ENCODE data around the gene GABBR2. TPM values are rescaled to one million over a fixed set of nuclear protein-coding genes. Genes with fewer than 3 reads are reported as not detected.
"Not testable (repeated sequence)": the region's sequence is repeated elsewhere in the genome, so short reads cannot be mapped to it uniquely, and the experiment has no call there.

Gene GABBR2
- total RNA-seq, 2 experiments from 2014 or later = not detected

GRCh38 chr9:98593354-98594253, 115.1 kb downstream of the GABBR2 start:
- Mint-ChIP-seq H3K9me3 (no peaks in the 10 kb centered on the region), H3K36me3 (no peaks in the 10 kb centered on the region), H3K27me3 (peaks cover 7% of the 10 kb centered on the region), H3K4me1 (ENCODE audit: low read depth) (no peaks in the 10 kb centered on the region), H3K27ac (no peak overlapping the region), H3K4me3 (no peak overlapping the region)
- intact Hi-C loops (cut with micrococcal nuclease) = no loop called here
- CTCF ChIA-PET = no interaction called here
- POLR2A ChIA-PET = no interaction called here
- DNase-seq = no peak

GRCh38 chr9:98591696-98592095, 117.0 kb downstream of the GABBR2 start:
- Mint-ChIP-seq H3K27ac (no peak overlapping the region), H3K27me3 (peaks cover 11% of the 10 kb centered on the region), H3K36me3 (no peaks in the 10 kb centered on the region), H3K4me1 (ENCODE audit: low read depth) (no peaks in the 10 kb centered on the region), H3K9me3 (no peaks in the 10 kb centered on the region), H3K4me3 (no peak overlapping the region)
- ChIA-PET POLR2A (no interaction called here), CTCF (no interaction called here)
- intact Hi-C loops (cut with micrococcal nuclease) = no loop called here
- DNase-seq = no peak

- DNase-seq = no peak
- ChIA-PET CTCF (no interaction called here), POLR2A (no interaction called here)
- H3K27me3 Mint-ChIP-seq = peaks cover 11% of the 10 kb centered on the region
- H3K27ac Mint-ChIP-seq = no peak overlapping the region
- intact Hi-C loops (cut with micrococcal nuclease) = no loop called here
- no peaks in the 10 kb centered on the region for H3K36me3 Mint-ChIP-seq
- no peak overlapping the region for H3K4me3 Mint-ChIP-seq
- no peaks in the 10 kb centered on the region for H3K9me3 Mint-ChIP-seq
- no peaks in the 10 kb centered on the region for H3K4me1 Mint-ChIP-seq (ENCODE audit: low read depth)
Measured at GRCh38 chr9:98590101-98590500, 118.6 kb downstream of the GABBR2 start.

DNA sequence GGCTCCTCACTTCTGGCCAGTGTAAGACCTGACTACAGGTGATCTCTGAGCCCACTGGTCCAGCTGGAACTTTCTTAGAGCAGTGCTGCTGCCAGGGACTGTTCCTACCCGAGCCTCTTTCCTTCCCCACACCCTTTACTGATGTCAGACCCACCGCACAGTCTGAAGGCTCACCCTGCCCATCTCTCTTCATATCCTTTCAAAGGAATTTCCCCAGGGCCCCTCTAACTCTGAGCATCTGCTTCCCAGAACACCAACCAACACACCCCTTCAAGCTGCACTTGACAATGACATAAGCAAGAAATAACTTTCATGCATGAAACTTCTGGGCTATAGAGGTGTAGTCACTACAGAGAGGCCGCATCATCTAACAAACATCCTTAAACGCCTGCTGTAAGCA, 119.6 kb downstream of the GABBR2 start:
- no peaks in the 10 kb centered on the region for H3K36me3 Mint-ChIP-seq
- DNase-seq = no peak
- no peak overlapping the region for H3K27ac Mint-ChIP-seq
- ChIA-PET POLR2A (no interaction called here), CTCF (no interaction called here)
- intact Hi-C loops (cut with micrococcal nuclease) = no loop called here
- no peaks in the 10 kb centered on the region for H3K4me1 Mint-ChIP-seq (ENCODE audit: low read depth)
- no peak overlapping the region for H3K4me3 Mint-ChIP-seq
- no peaks in the 10 kb centered on the region for H3K9me3 Mint-ChIP-seq
- peaks cover 15% of the 10 kb centered on the region for H3K27me3 Mint-ChIP-seq

DNA sequence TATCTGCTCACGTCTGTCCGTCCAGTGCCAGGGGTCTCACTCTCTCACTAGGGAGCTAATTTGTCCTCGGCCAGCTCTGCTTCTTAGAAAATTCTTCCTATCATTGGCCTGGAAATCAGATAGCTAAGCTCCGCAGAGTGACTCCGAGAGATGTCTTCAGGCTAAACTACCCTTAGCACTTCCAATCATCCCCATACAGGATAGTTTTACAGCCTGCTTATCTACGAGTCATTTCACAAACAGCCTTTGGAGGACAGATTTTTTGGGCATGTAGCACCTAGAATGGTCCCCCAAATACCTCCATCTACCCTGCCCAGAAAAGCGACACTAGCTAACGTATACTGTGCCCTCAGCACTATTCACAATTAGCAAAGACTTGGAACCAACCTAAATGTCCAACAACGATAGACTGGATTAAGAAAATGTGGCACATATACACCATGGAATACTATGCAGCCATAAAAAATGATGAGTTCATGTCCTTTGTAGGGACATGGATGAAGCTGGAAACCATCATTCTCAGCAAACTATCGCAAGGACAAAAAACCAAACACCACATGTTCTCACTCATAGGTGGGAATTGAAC, 123.8 kb downstream of the GABBR2 start:
- H3K27me3 Mint-ChIP-seq = peaks cover 11% of the 10 kb centered on the region
- POLR2A ChIA-PET; H3K36me3 Mint-ChIP-seq; H3K4me1 Mint-ChIP-seq (ENCODE audit: low read depth); CTCF ChIA-PET; H3K27ac Mint-ChIP-seq; H3K4me3 Mint-ChIP-seq; DNase-seq; intact Hi-C loops (cut with micrococcal nuclease); H3K9me3 Mint-ChIP-seq: not testable (repeated sequence)

DNA sequence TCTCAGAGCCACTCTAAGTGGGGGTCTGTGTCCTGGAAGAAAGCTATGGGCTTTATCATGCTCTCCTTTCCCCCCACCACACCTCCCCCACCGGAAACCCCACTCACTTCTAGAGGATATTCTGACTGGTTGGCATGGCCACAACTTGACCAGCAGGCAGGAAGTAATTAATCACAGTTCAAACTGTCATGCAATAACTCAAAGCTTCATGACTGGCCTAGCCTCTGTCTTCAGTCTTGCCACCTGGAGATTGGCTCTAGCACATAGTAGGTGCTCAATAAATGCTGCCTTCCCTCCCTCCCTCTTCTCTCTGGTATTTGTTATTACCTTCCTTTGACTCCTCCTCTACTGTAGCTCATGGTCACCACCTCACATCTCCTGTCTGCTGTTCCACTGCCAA, 124.7 kb downstream of the GABBR2 start:
- no peaks in the 10 kb centered on the region for H3K4me1 Mint-ChIP-seq (ENCODE audit: low read depth)
- CTCF ChIA-PET = no interaction called here
- H3K9me3 Mint-ChIP-seq = no peaks in the 10 kb centered on the region
- H3K36me3 Mint-ChIP-seq = no peaks in the 10 kb centered on the region
- POLR2A ChIA-PET = no interaction called here
- intact Hi-C loops (cut with micrococcal nuclease) = no loop called here
- no peak overlapping the region for H3K4me3 Mint-ChIP-seq
- peak; percentile 25 for DNase-seq
- peaks cover 14% of the 10 kb centered on the region for H3K27me3 Mint-ChIP-seq
- H3K27ac Mint-ChIP-seq = no peak overlapping the region

- DNase-seq = no peak
- intact Hi-C loops (cut with micrococcal nuclease) = no loop called here
- ChIA-PET CTCF (no interaction called here), POLR2A (no interaction called here)
- Mint-ChIP-seq H3K36me3 (no peaks in the 10 kb centered on the region), H3K4me3 (no peak overlapping the region), H3K9me3 (no peaks in the 10 kb centered on the region), H3K27me3 (peaks cover 17% of the 10 kb centered on the region), H3K27ac (no peak overlapping the region), H3K4me1 (ENCODE audit: low read depth) (no peaks in the 10 kb centered on the region)
Measured at GRCh38 chr9:98583417-98583816, 125.3 kb downstream of the GABBR2 start.

- Mint-ChIP-seq H3K9me3 (no peaks in the 10 kb centered on the region), H3K27me3 (peaks cover 29% of the 10 kb centered on the region), H3K4me3 (no peak overlapping the region), H3K4me1 (ENCODE audit: low read depth) (peaks cover 5% of the 10 kb centered on the region), H3K27ac (no peak overlapping the region), H3K36me3 (no peaks in the 10 kb centered on the region)
- intact Hi-C loops (cut with micrococcal nuclease) = no loop called here
- DNase-seq = no peak
- ChIA-PET POLR2A (no interaction called here), CTCF (no interaction called here)
Measured at GRCh38 chr9:98580956-98581355, 127.8 kb downstream of the GABBR2 start.

GRCh38 chr9:98579700-98580099, 129.0 kb downstream of the GABBR2 start:
- DNase-seq = no peak
- intact Hi-C loops (cut with micrococcal nuclease) = no loop called here
- CTCF ChIA-PET = no interaction called here
- Mint-ChIP-seq H3K9me3 (no peaks in the 10 kb centered on the region), H3K4me1 (ENCODE audit: low read depth) (peaks cover 16% of the 10 kb centered on the region), H3K36me3 (no peaks in the 10 kb centered on the region), H3K4me3 (no peak overlapping the region), H3K27me3 (peaks cover 26% of the 10 kb centered on the region), H3K27ac (no peak overlapping the region)
- POLR2A ChIA-PET = no interaction called here

GRCh38 chr9:98577446-98577845, 131.3 kb downstream of the GABBR2 start:
- H3K27ac Mint-ChIP-seq = no peak overlapping the region
- intact Hi-C loops (cut with micrococcal nuclease) = no loop called here
- H3K9me3 Mint-ChIP-seq = no peaks in the 10 kb centered on the region
- no peak for DNase-seq
- peaks cover 25% of the 10 kb centered on the region for H3K27me3 Mint-ChIP-seq
- POLR2A ChIA-PET = no interaction called here
- CTCF ChIA-PET = no interaction called here
- H3K36me3 Mint-ChIP-seq = no peaks in the 10 kb centered on the region
- no peak overlapping the region for H3K4me3 Mint-ChIP-seq
- peaks cover 16% of the 10 kb centered on the region for H3K4me1 Mint-ChIP-seq (ENCODE audit: low read depth)

- Mint-ChIP-seq H3K36me3 (no peaks in the 10 kb centered on the region), H3K4me1 (ENCODE audit: low read depth) (peaks cover 16% of the 10 kb centered on the region), H3K27ac (no peak overlapping the region), H3K9me3 (no peaks in the 10 kb centered on the region), H3K4me3 (no peak overlapping the region), H3K27me3 (peaks cover 25% of the 10 kb centered on the region)
- ChIA-PET POLR2A (no interaction called here), CTCF (no interaction called here)
- no peak for DNase-seq
- intact Hi-C loops (cut with micrococcal nuclease) = no loop called here
Measured at GRCh38 chr9:98576859-98577258, 131.9 kb downstream of the GABBR2 start.

DNA sequence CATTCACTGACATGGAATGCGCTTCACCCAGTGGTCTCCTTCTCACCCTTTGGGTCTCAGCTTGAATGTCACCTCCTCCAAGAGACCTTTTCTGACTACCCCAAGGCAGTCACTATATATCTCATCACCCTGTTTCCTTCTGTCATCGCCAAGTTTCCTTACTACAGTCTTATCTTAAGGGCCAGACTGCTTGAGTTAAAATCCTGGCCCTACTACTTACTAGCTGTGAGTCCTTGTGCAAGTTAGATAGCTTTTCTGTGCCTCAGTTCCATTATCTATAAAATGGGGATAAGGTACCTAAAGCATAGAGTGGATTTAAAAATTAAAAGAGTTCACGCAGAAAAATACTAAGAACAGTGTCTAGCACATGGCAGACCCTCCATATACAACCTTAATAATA, 132.4 kb downstream of the GABBR2 start:
- Mint-ChIP-seq H3K27me3 (peaks cover 25% of the 10 kb centered on the region), H3K36me3 (no peaks in the 10 kb centered on the region), H3K4me1 (ENCODE audit: low read depth) (peaks cover 16% of the 10 kb centered on the region), H3K27ac (no peak overlapping the region), H3K9me3 (no peaks in the 10 kb centered on the region), H3K4me3 (no peak overlapping the region)
- intact Hi-C loops (cut with micrococcal nuclease) = no loop called here
- no peak for DNase-seq
- POLR2A ChIA-PET = no interaction called here
- CTCF ChIA-PET = no interaction called here

Data from activated CD4-positive, alpha-beta memory T cell treated with anti-CD3 and anti-CD28 coated beads for 36 hours (primary cell).